Hepatocyte (in vitro differentiated cells): ENCODE data around the gene ADAM12.

Source experiments
- EZH2phosphoT487 ChIP-seq: fragments of 200-600 bp; sonication (generic); IDR thresholded peaks from one replicate; pipeline ENCODE4 v1.6.1; 2018; ENCODE audit warnings: antibody characterized with exemption, mild to moderate bottlenecking, low read depth, moderate library complexity; ENCODE audit not compliant: unreplicated experiment, severe bottlenecking
- TF ChIP-seq, protein P1 (sequence below): fragments of 200-600 bp; sonication (generic); IDR thresholded peaks from 2 replicates; pipeline ENCODE4 v1.5.1; 2016; ENCODE audit warnings: antibody characterized with exemption, mild to moderate bottlenecking; ENCODE audit not compliant: poor library complexity

DNA sequence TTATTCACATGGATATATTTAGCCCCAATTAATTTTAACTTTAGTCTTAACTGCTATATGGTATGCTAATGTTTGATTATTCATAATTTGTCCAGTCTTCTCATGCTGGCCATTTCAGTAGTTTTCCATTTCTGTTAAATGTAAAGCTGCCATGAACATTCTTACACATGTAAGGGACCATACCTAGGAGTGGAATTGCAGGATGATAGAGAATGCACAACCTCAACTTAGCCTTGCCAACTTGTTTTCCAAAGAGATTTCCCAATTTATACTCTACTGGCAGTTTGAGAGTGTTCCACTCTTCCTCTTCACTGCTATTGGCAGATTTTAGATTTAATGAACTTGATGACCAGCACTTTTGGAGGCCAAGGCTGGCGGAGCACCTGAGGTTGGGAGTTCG, 423.7 kb downstream of the ADAM12 start:
- TF ChIP-seq, protein P1, sequence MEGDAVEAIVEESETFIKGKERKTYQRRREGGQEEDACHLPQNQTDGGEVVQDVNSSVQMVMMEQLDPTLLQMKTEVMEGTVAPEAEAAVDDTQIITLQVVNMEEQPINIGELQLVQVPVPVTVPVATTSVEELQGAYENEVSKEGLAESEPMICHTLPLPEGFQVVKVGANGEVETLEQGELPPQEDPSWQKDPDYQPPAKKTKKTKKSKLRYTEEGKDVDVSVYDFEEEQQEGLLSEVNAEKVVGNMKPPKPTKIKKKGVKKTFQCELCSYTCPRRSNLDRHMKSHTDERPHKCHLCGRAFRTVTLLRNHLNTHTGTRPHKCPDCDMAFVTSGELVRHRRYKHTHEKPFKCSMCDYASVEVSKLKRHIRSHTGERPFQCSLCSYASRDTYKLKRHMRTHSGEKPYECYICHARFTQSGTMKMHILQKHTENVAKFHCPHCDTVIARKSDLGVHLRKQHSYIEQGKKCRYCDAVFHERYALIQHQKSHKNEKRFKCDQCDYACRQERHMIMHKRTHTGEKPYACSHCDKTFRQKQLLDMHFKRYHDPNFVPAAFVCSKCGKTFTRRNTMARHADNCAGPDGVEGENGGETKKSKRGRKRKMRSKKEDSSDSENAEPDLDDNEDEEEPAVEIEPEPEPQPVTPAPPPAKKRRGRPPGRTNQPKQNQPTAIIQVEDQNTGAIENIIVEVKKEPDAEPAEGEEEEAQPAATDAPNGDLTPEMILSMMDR = no peak
- no peak for TF ChIP-seq EZH2phosphoT487
